B cell (primary cell): Measurements from ENCODE around the gene POC1B.

Experiments used
- EZH2 ChIP-seq: IDR thresholded peaks from 2 replicates; pipeline ENCODE4 v1.6.1; 2012; ENCODE audit warnings: borderline replicate concordance, low read depth, mild to moderate bottlenecking, moderate library complexity, low read length; ENCODE audit not compliant: insufficient read depth, poor library complexity, severe bottlenecking
- TF ChIP-seq, protein P1 (sequence below): fragments of 200-600 bp; IDR thresholded peaks from one replicate; pipeline ENCODE4 v1.8.0; 2022; ENCODE audit warnings: antibody characterized with exemption, mild to moderate bottlenecking

GRCh38 chr12:89499857-89500256 lies 26.0 kb downstream of the POC1B start:
- TF ChIP-seq, protein P1, sequence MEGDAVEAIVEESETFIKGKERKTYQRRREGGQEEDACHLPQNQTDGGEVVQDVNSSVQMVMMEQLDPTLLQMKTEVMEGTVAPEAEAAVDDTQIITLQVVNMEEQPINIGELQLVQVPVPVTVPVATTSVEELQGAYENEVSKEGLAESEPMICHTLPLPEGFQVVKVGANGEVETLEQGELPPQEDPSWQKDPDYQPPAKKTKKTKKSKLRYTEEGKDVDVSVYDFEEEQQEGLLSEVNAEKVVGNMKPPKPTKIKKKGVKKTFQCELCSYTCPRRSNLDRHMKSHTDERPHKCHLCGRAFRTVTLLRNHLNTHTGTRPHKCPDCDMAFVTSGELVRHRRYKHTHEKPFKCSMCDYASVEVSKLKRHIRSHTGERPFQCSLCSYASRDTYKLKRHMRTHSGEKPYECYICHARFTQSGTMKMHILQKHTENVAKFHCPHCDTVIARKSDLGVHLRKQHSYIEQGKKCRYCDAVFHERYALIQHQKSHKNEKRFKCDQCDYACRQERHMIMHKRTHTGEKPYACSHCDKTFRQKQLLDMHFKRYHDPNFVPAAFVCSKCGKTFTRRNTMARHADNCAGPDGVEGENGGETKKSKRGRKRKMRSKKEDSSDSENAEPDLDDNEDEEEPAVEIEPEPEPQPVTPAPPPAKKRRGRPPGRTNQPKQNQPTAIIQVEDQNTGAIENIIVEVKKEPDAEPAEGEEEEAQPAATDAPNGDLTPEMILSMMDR: no peak
- TF ChIP-seq EZH2: no peak
